ENCODE measurements around the gene KIAA1549.
"Not testable (repeated sequence)": the region's sequence is repeated elsewhere in the genome, so short reads cannot be mapped to it uniquely, and the experiment has no call there.

KIAA1549 gene

GRCh38 chr7:138948403-138948802 lies 32.8 kb downstream of the KIAA1549 start:
- Histone ChIP-seq H3K27ac (ENCODE audit: insufficient read depth, low read length, poor library complexity, severe bottlenecking) (no peak overlapping the region), H3K4me3 (ENCODE audit: insufficient read depth, low read depth, low read length, poor library complexity, severe bottlenecking) (no peak overlapping the region), H3K4me1 (ENCODE audit: control insufficient read depth, insufficient read depth, low read length, poor library complexity, severe bottlenecking) (no peaks in the 10 kb centered on the region), H3K9me3 (ENCODE audit: control insufficient read depth, low read length) (no peaks in the 10 kb centered on the region), H3K36me3 (ENCODE audit: control insufficient read depth, insufficient read depth, low read length) (no peaks in the 10 kb centered on the region), H3K27me3 (replicated peaks; ENCODE audit: control insufficient read depth, insufficient read depth, low read length, poor library complexity, severe bottlenecking) (no peaks in the 10 kb centered on the region)
- no peak for DNase-seq

- H3K36me3 ChIP-seq (ENCODE audit: control insufficient read depth, insufficient read depth, low read length) = no peaks in the 10 kb centered on the region
- no peaks in the 10 kb centered on the region for H3K4me1 ChIP-seq (ENCODE audit: control insufficient read depth, insufficient read depth, low read length, poor library complexity, severe bottlenecking)
- no peak overlapping the region for H3K4me3 ChIP-seq (ENCODE audit: insufficient read depth, low read depth, low read length, poor library complexity, severe bottlenecking)
- H3K27me3 ChIP-seq (replicated peaks; ENCODE audit: control insufficient read depth, insufficient read depth, low read length, poor library complexity, severe bottlenecking) = no peaks in the 10 kb centered on the region
- no peaks in the 10 kb centered on the region for H3K9me3 ChIP-seq (ENCODE audit: control insufficient read depth, low read length)
- no peak for DNase-seq
- no peak overlapping the region for H3K27ac ChIP-seq (ENCODE audit: insufficient read depth, low read length, poor library complexity, severe bottlenecking)
These were observed 35.4 kb downstream of the KIAA1549 start for GRCh38 chr7:138945821-138946220.

- no peak overlapping the region for H3K4me3 ChIP-seq (ENCODE audit: insufficient read depth, low read depth, low read length, poor library complexity, severe bottlenecking)
- no peak for DNase-seq
- no peaks in the 10 kb centered on the region for H3K9me3 ChIP-seq (ENCODE audit: control insufficient read depth, low read length)
- no peaks in the 10 kb centered on the region for H3K4me1 ChIP-seq (ENCODE audit: control insufficient read depth, insufficient read depth, low read length, poor library complexity, severe bottlenecking)
- no peaks in the 10 kb centered on the region for H3K36me3 ChIP-seq (ENCODE audit: control insufficient read depth, insufficient read depth, low read length)
- no peak overlapping the region for H3K27ac ChIP-seq (ENCODE audit: insufficient read depth, low read length, poor library complexity, severe bottlenecking)
- no peaks in the 10 kb centered on the region for H3K27me3 ChIP-seq (replicated peaks; ENCODE audit: control insufficient read depth, insufficient read depth, low read length, poor library complexity, severe bottlenecking)
These were observed 36.0 kb downstream of the KIAA1549 start for GRCh38 chr7:138945154-138945553.

- H3K36me3 ChIP-seq (ENCODE audit: control insufficient read depth, insufficient read depth, low read length) = no peaks in the 10 kb centered on the region
- H3K27me3 ChIP-seq (replicated peaks; ENCODE audit: control insufficient read depth, insufficient read depth, low read length, poor library complexity, severe bottlenecking) = no peaks in the 10 kb centered on the region
- DNase-seq = no peak
- H3K4me1 ChIP-seq (ENCODE audit: control insufficient read depth, insufficient read depth, low read length, poor library complexity, severe bottlenecking) = no peaks in the 10 kb centered on the region
- H3K27ac ChIP-seq (ENCODE audit: insufficient read depth, low read length, poor library complexity, severe bottlenecking) = no peak overlapping the region
- H3K9me3 ChIP-seq (ENCODE audit: control insufficient read depth, low read length) = no peaks in the 10 kb centered on the region
- no peak overlapping the region for H3K4me3 ChIP-seq (ENCODE audit: insufficient read depth, low read depth, low read length, poor library complexity, severe bottlenecking)
These were observed 36.6 kb downstream of the KIAA1549 start for GRCh38 chr7:138944592-138944991.

GRCh38 chr7:138943061-138943460 lies 38.1 kb downstream of the KIAA1549 start:
- no peaks in the 10 kb centered on the region for H3K36me3 ChIP-seq (ENCODE audit: control insufficient read depth, insufficient read depth, low read length)
- no peak overlapping the region for H3K27ac ChIP-seq (ENCODE audit: insufficient read depth, low read length, poor library complexity, severe bottlenecking)
- H3K4me3 ChIP-seq (ENCODE audit: insufficient read depth, low read depth, low read length, poor library complexity, severe bottlenecking) = no peak overlapping the region
- H3K27me3 ChIP-seq (replicated peaks; ENCODE audit: control insufficient read depth, insufficient read depth, low read length, poor library complexity, severe bottlenecking) = no peaks in the 10 kb centered on the region
- no peaks in the 10 kb centered on the region for H3K9me3 ChIP-seq (ENCODE audit: control insufficient read depth, low read length)
- no peaks in the 10 kb centered on the region for H3K4me1 ChIP-seq (ENCODE audit: control insufficient read depth, insufficient read depth, low read length, poor library complexity, severe bottlenecking)
- DNase-seq = no peak

- no peaks in the 10 kb centered on the region for H3K36me3 ChIP-seq (ENCODE audit: control insufficient read depth, insufficient read depth, low read length)
- H3K4me3 ChIP-seq (ENCODE audit: insufficient read depth, low read depth, low read length, poor library complexity, severe bottlenecking) = no peak overlapping the region
- H3K27me3 ChIP-seq (replicated peaks; ENCODE audit: control insufficient read depth, insufficient read depth, low read length, poor library complexity, severe bottlenecking) = no peaks in the 10 kb centered on the region
- H3K27ac ChIP-seq (ENCODE audit: insufficient read depth, low read length, poor library complexity, severe bottlenecking) = no peak overlapping the region
- no peaks in the 10 kb centered on the region for H3K9me3 ChIP-seq (ENCODE audit: control insufficient read depth, low read length)
- DNase-seq = no peak
- no peaks in the 10 kb centered on the region for H3K4me1 ChIP-seq (ENCODE audit: control insufficient read depth, insufficient read depth, low read length, poor library complexity, severe bottlenecking)
These were observed 39.6 kb downstream of the KIAA1549 start for GRCh38 chr7:138941545-138941944.

GRCh38 chr7:138940602-138941001 lies 40.6 kb downstream of the KIAA1549 start:
- not testable (repeated sequence) for H3K27ac ChIP-seq (ENCODE audit: insufficient read depth, low read length, poor library complexity, severe bottlenecking); H3K27me3 ChIP-seq (replicated peaks; ENCODE audit: control insufficient read depth, insufficient read depth, low read length, poor library complexity, severe bottlenecking); H3K9me3 ChIP-seq (ENCODE audit: control insufficient read depth, low read length); DNase-seq; H3K36me3 ChIP-seq (ENCODE audit: control insufficient read depth, insufficient read depth, low read length); H3K4me1 ChIP-seq (ENCODE audit: control insufficient read depth, insufficient read depth, low read length, poor library complexity, severe bottlenecking); H3K4me3 ChIP-seq (ENCODE audit: insufficient read depth, low read depth, low read length, poor library complexity, severe bottlenecking)

- Histone ChIP-seq H3K4me1 (ENCODE audit: control insufficient read depth, insufficient read depth, low read length, poor library complexity, severe bottlenecking) (no peaks in the 10 kb centered on the region), H3K36me3 (ENCODE audit: control insufficient read depth, insufficient read depth, low read length) (no peaks in the 10 kb centered on the region), H3K27me3 (replicated peaks; ENCODE audit: control insufficient read depth, insufficient read depth, low read length, poor library complexity, severe bottlenecking) (no peaks in the 10 kb centered on the region), H3K27ac (ENCODE audit: insufficient read depth, low read length, poor library complexity, severe bottlenecking) (no peak overlapping the region), H3K9me3 (ENCODE audit: control insufficient read depth, low read length) (no peaks in the 10 kb centered on the region), H3K4me3 (ENCODE audit: insufficient read depth, low read depth, low read length, poor library complexity, severe bottlenecking) (no peak overlapping the region)
- no peak for DNase-seq
These were observed 43.7 kb downstream of the KIAA1549 start for GRCh38 chr7:138937484-138937883.

GRCh38 chr7:138935465-138936011 lies 45.7 kb downstream of the KIAA1549 start:
- DNase-seq = no peak
- no peak overlapping the region for H3K4me3 ChIP-seq (ENCODE audit: insufficient read depth, low read depth, low read length, poor library complexity, severe bottlenecking)
- H3K27ac ChIP-seq (ENCODE audit: insufficient read depth, low read length, poor library complexity, severe bottlenecking) = no peak overlapping the region

GRCh38 chr7:138934861-138935260 lies 46.3 kb downstream of the KIAA1549 start:
- Histone ChIP-seq H3K27ac (ENCODE audit: insufficient read depth, low read length, poor library complexity, severe bottlenecking) (no peak overlapping the region), H3K9me3 (ENCODE audit: control insufficient read depth, low read length) (no peaks in the 10 kb centered on the region), H3K4me1 (ENCODE audit: control insufficient read depth, insufficient read depth, low read length, poor library complexity, severe bottlenecking) (no peaks in the 10 kb centered on the region), H3K36me3 (ENCODE audit: control insufficient read depth, insufficient read depth, low read length) (no peaks in the 10 kb centered on the region), H3K4me3 (ENCODE audit: insufficient read depth, low read depth, low read length, poor library complexity, severe bottlenecking) (no peak overlapping the region), H3K27me3 (replicated peaks; ENCODE audit: control insufficient read depth, insufficient read depth, low read length, poor library complexity, severe bottlenecking) (no peaks in the 10 kb centered on the region)
- no peak for DNase-seq

More at GRCh38 chr7:138935465-138936011, 45.7 kb downstream of the KIAA1549 start:
- Histone ChIP-seq H3K9me3 (ENCODE audit: control insufficient read depth, low read length) (no peaks in the 10 kb centered on the region), H3K4me1 (ENCODE audit: control insufficient read depth, insufficient read depth, low read length, poor library complexity, severe bottlenecking) (no peaks in the 10 kb centered on the region), H3K27me3 (replicated peaks; ENCODE audit: control insufficient read depth, insufficient read depth, low read length, poor library complexity, severe bottlenecking) (no peaks in the 10 kb centered on the region), H3K36me3 (ENCODE audit: control insufficient read depth, insufficient read depth, low read length) (no peaks in the 10 kb centered on the region)
